ENCODE data around the gene IL17REL. TPM values are rescaled to one million over a fixed set of nuclear protein-coding genes. Genes with fewer than 3 reads are reported as not detected.

Gene IL17REL
- polyA plus RNA-seq, 3 donors: 0.04 to 0.06 TPM; not detected in 1

GRCh38 chr22:50031189-50032091 is 18.9 kb upstream of the IL17REL start:
- no peak for DNase-seq (ENCODE audit: extremely low read depth in 1 of 11, low read depth in 9 of 11, low spot score in 4 of 11)

- DNase-seq (ENCODE audit: extremely low read depth in 1 of 11, low read depth in 9 of 11, low spot score in 4 of 11): peak in 9 of 11 donors; percentile 9 to 55 (median 38)
Observed at GRCh38 chr22:50030297-50031188, 18.0 kb upstream of the IL17REL start.

GRCh38 chr22:50027639-50028537 is 15.3 kb upstream of the IL17REL start:
- no peak for DNase-seq (ENCODE audit: extremely low read depth in 1 of 11, low read depth in 9 of 11, low spot score in 4 of 11)

- DNase-seq (ENCODE audit: extremely low read depth in 1 of 11, low read depth in 9 of 11, low spot score in 4 of 11): no peak
Observed at GRCh38 chr22:50025993-50026392, 13.4 kb upstream of the IL17REL start.

GRCh38 chr22:50022171-50022819 is 9.7 kb upstream of the IL17REL start:
- no peak for DNase-seq (ENCODE audit: extremely low read depth in 1 of 11, low read depth in 9 of 11, low spot score in 4 of 11)

- DNase-seq (ENCODE audit: extremely low read depth in 1 of 11, low read depth in 9 of 11, low spot score in 4 of 11): no peak
Observed at GRCh38 chr22:50020606-50021005, 8.0 kb upstream of the IL17REL start.

- no peak for DNase-seq (ENCODE audit: extremely low read depth in 1 of 11, low read depth in 9 of 11, low spot score in 4 of 11)
Observed at GRCh38 chr22:50019316-50019715, 6.8 kb upstream of the IL17REL start.

GRCh38 chr22:50018608-50019285 is 6.2 kb upstream of the IL17REL start:
- DNase-seq (ENCODE audit: extremely low read depth in 1 of 11, low read depth in 9 of 11, low spot score in 4 of 11): no peak

GRCh38 chr22:50017701-50018224 is 5.2 kb upstream of the IL17REL start:
- DNase-seq (ENCODE audit: extremely low read depth in 1 of 11, low read depth in 9 of 11, low spot score in 4 of 11): no peak

GRCh38 chr22:50016988-50017700 is 4.6 kb upstream of the IL17REL start:
- DNase-seq (ENCODE audit: extremely low read depth in 1 of 11, low read depth in 9 of 11, low spot score in 4 of 11): no peak

GRCh38 chr22:50016308-50016987 is 3.9 kb upstream of the IL17REL start:
- no peak for DNase-seq (ENCODE audit: extremely low read depth in 1 of 11, low read depth in 9 of 11, low spot score in 4 of 11)

GRCh38 chr22:50015451-50016307 is 3.1 kb upstream of the IL17REL start:
- DNase-seq (ENCODE audit: extremely low read depth in 1 of 11, low read depth in 9 of 11, low spot score in 4 of 11): no peak

- DNase-seq (ENCODE audit: extremely low read depth in 1 of 11, low read depth in 9 of 11, low spot score in 4 of 11): no peak
Observed at GRCh38 chr22:50014655-50015401, 2.3 kb upstream of the IL17REL start.

- DNase-seq (ENCODE audit: extremely low read depth in 1 of 11, low read depth in 9 of 11, low spot score in 4 of 11): no peak
Observed at GRCh38 chr22:50014053-50014501, 1.5 kb upstream of the IL17REL start.

All from renal cortex interstitium (tissue), 11 donors.